Body of pancreas (tissue), 4 donors: Measurements from ENCODE around the gene UBE2N. TPM values are rescaled to one million over a fixed set of nuclear protein-coding genes. Genes with fewer than 3 reads are reported as not detected.

Experiments used
- ATAC-seq: fragments of 150-250 bp; one replicate; pipeline ENCODE4 v1.9.1; 2016
- DNase-seq, 4 donors: peaks; one replicate each; pipeline ENCODE4 v3.0.0-alpha.2; 2019
- H3K27ac ChIP-seq, 4 donors: fragments of 200-600 bp; sonication (generic); 1 replicate in 3 of 4; 2 replicates in 1 of 4; pipeline versions ENCODE4 v1.5.1 to v1.6.1; 2016 to 2019; ENCODE audit warnings: mild to moderate bottlenecking in 1 of 4, mixed read lengths in 1 of 4, moderate library complexity in 1 of 4
- H3K27me3 ChIP-seq, 2 donors: fragments of 200-600 bp; sonication (generic); one replicate each; pipeline ENCODE4 v1.6.0; 2016; ENCODE audit warnings: mild to moderate bottlenecking in 1 of 2
- H3K36me3 ChIP-seq, 2 donors: fragments of 200-600 bp; sonication (generic); replicated peaks in 1 of 2; 2 replicates each; pipeline ENCODE4 v1.5.1; 2016; ENCODE audit warnings: low read depth in 2 of 2; ENCODE audit not compliant: insufficient read depth in 1 of 2
- H3K4me1 ChIP-seq: fragments of 200-600 bp; sonication (generic); one replicate; pipeline ENCODE4 v1.6.0; 2016
- H3K4me3 ChIP-seq, 2 donors: fragments of 200-600 bp; sonication (generic); 1 replicate in 1 of 2; 2 replicates in 1 of 2; pipeline ENCODE4 v1.5.1; 2016 to 2019
- H3K9me3 ChIP-seq, 3 donors: fragments of 200-600 bp; sonication (generic); 1 replicate in 2 of 3; 2 replicates in 1 of 3; pipeline ENCODE4 v1.5.1; 2016
- CTCF ChIP-seq, 7 experiments: fragments of 450-650 bp in 4 of 7; fragments of 200-600 bp in 3 of 7; sonication (generic) in 3 of 7; IDR thresholded peaks; one replicate each; pipeline ENCODE4 v1.5.1; 2016 to 2019; ENCODE audit warnings: antibody characterized with exemption in 7 of 7
- POLR2A ChIP-seq, 3 donors: fragments of 450-650 bp; IDR thresholded peaks; one replicate each; pipeline ENCODE4 v1.6.1; 2016; ENCODE audit warnings: antibody characterized with exemption in 3 of 3, mild to moderate bottlenecking in 2 of 3
- WGBS, 2 donors: methylation state at CpG; one replicate each; pipeline ENCODE4 v1.1.5; 2017; 5-methylcytosine and 5-hydroxymethylcytosine counted together
- intact Hi-C: fragments of 100-400 bp; cut with DNase I; formaldehyde crosslinking; loops from one replicate; pipeline ENCODE4 v1.15.1; 2023
- total RNA-seq, 2 donors: library from RNA; depleted of rRNA; stranded (reverse); fragments of >200 nt; gene quantifications; one replicate each; pipeline ENCODE4 v1.1.0, GENCODE V29; 2016

UBE2N gene
- total RNA-seq, 2 donors from 2014 or later, result 6.9 to 11.2 TPM

GRCh38 chr12:93407963-93408283 lies 33.8 kb downstream of the UBE2N start:
- Histone ChIP-seq H3K9me3 (no peaks in the 10 kb centered on the region), H3K36me3 (no peaks in the 10 kb centered on the region), H3K4me1 (peaks cover 25% of the 10 kb centered on the region), H3K27me3 (no peaks in the 10 kb centered on the region), H3K27ac (no peak overlapping the region), H3K4me3 (no peak overlapping the region)
- no peak for DNase-seq
- intact Hi-C loops, result no loop called here
- no peak for ATAC-seq
- WGBS, 2 donors, result 85 to 86% methylated on average over 2 of the region's 2 CpGs
- TF ChIP-seq POLR2A (IDR thresholded peaks at IDR 0.05) (no peak), CTCF (IDR thresholded peaks at IDR 0.05) (no peak)

GRCh38 chr12:93407054-93407962 lies 34.4 kb downstream of the UBE2N start:
- ATAC-seq, result no peak

GRCh38 chr12:93404961-93405849 lies 36.5 kb downstream of the UBE2N start:
- H3K36me3 ChIP-seq, result no peaks in the 10 kb centered on the region
- TF ChIP-seq CTCF (IDR thresholded peaks at IDR 0.05) (no peak), POLR2A (IDR thresholded peaks at IDR 0.05) (no peak)
- ATAC-seq (no peak), DNase-seq (no peak)
- no peak overlapping the region for H3K4me3 ChIP-seq
- H3K4me1 ChIP-seq, result peaks cover 5% of the 10 kb centered on the region
- H3K27ac ChIP-seq, result no peak overlapping the region
- no peaks in the 10 kb centered on the region for H3K27me3 ChIP-seq
- no peaks in the 10 kb centered on the region for H3K9me3 ChIP-seq
- intact Hi-C loops, result no loop called here
- WGBS, 2 donors, result 68 to 71% methylated on average over 6 of the region's 6 CpGs

More at GRCh38 chr12:93407054-93407962, 34.4 kb downstream of the UBE2N start:
- WGBS, 2 donors, result 78 to 90% methylated on average over 6 of the region's 6 CpGs
- intact Hi-C loops, result no loop called here
- peaks cover 19% of the 10 kb centered on the region for H3K4me1 ChIP-seq
- H3K27me3 ChIP-seq, result no peaks in the 10 kb centered on the region
- no peak overlapping the region for H3K27ac ChIP-seq
- no peaks in the 10 kb centered on the region for H3K36me3 ChIP-seq
- DNase-seq, result no peak
- no peak for TF ChIP-seq POLR2A (IDR thresholded peaks at IDR 0.05)
- no peak for TF ChIP-seq CTCF (IDR thresholded peaks at IDR 0.05)
- H3K4me3 ChIP-seq, result no peak overlapping the region
- H3K9me3 ChIP-seq, result no peaks in the 10 kb centered on the region

- Histone ChIP-seq H3K9me3 (no peaks in the 10 kb centered on the region), H3K27ac (no peak overlapping the region), H3K36me3 (no peaks in the 10 kb centered on the region), H3K27me3 (no peaks in the 10 kb centered on the region), H3K4me3 (no peak overlapping the region), H3K4me1 (peaks cover 5% of the 10 kb centered on the region)
- TF ChIP-seq CTCF (IDR thresholded peaks at IDR 0.05) (no peak), POLR2A (IDR thresholded peaks at IDR 0.05) (no peak)
- DNase-seq (no peak), ATAC-seq (no peak)
- WGBS, 2 donors, result 71 to 72% methylated on average over 7 of the region's 7 CpGs
- intact Hi-C loops, result no loop called here
Observed at GRCh38 chr12:93403988-93404803, 37.6 kb downstream of the UBE2N start.
